ENCODE measurements around the gene IVNS1ABP.

GRCh38 chr1:185353124-185353523 is 36.1 kb upstream of the IVNS1ABP start:
- no peak for TF ChIP-seq ZKSCAN1 (IDR thresholded peaks at IDR 0.05; ENCODE audit: low read depth, low read length)
- no peak for TF ChIP-seq SIN3A (IDR thresholded peaks at IDR 0.05; ENCODE audit: borderline replicate concordance in 2 of 2, control insufficient read depth in 1 of 2, low read depth in 2 of 2, low read length in 2 of 2)
- no peak for TF ChIP-seq ZBTB1 (CRISPR knock-in tag; IDR thresholded peaks at IDR 0.05; ENCODE audit: borderline replicate concordance, low read depth)
